ENCODE measurements around the gene HOXC6. TPM values are rescaled to one million over a fixed set of nuclear protein-coding genes. Genes with fewer than 3 reads are reported as not detected.

HOXC6 gene
- total and polyA plus RNA-seq, 2 of the 8 experiments (the other 6 are each of a cell fraction or from before 2014, with no cell fraction given): not detected

DNA sequence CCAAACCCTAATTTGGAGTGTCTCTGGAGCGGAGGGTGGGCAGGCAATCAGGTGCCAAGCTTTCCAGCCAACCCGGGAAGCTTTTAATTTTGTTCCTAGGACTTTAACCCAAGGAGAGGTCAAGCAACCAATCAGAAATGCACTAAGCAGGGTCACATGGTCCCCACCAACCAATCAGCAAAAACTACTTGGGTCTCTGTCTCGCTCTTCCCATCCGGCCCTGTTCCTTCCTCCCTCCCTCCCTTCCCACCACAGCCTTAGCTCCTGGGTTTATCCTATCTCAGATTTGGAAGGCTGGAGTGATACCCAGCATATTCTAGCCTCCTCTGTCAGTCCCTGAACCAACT, 11.9 kb downstream of the HOXC6 start:
- Histone ChIP-seq H2AFZ (ENCODE audit: low read length) (no peak overlapping the region), H3K18ac (ENCODE audit: extremely low read depth, low read length) (no peak overlapping the region), H3K23me2 (ENCODE audit: low read depth, low read length) (no peaks in the 10 kb centered on the region), H4K91ac (replicated peaks; ENCODE audit: insufficient read length, low read length) (no peak overlapping the region), H2BK12ac (ENCODE audit: low read depth, low read length) (no peak overlapping the region), H4K20me1 (replicated peaks in 1 of 2; ENCODE audit: control insufficient read depth in 1 of 2, insufficient read depth in 2 of 2, low read length in 2 of 2) (peaks cover 9 to 18% of the 10 kb centered on the region in 2 experiments), H3K4me2 (ENCODE audit: insufficient read depth in 1 of 2, low read depth in 2 of 2, low read length in 2 of 2) (no peak overlapping the region), H3K9ac (replicated peaks in 1 of 4; ENCODE audit: extremely low read depth in 1 of 4, low read depth in 3 of 4, low read length in 3 of 4) (no peak overlapping the region), H3K36me3 (ENCODE audit: control insufficient read depth in 2 of 4, insufficient read depth in 4 of 4, low read length in 3 of 4) (no peaks in the 10 kb centered on the region; a peak in 1 of 8 replicates), H3K27me3 (replicated peaks in 1 of 4; ENCODE audit: control insufficient read depth in 3 of 4, extremely low read depth in 1 of 4, insufficient read depth in 3 of 4, low read length in 3 of 4) (peaks cover 95 to 100% (median 99%) of the 10 kb centered on the region in 4 experiments), H2AK5ac (ENCODE audit: low read depth, low read length) (no peak overlapping the region), H3K14ac (ENCODE audit: insufficient read length) (no peak overlapping the region), H2BK15ac (ENCODE audit: low read length) (no peak overlapping the region), H3K79me1 (ENCODE audit: low read depth, low read length) (no peaks in the 10 kb centered on the region), H3K56ac (replicated peaks; ENCODE audit: insufficient read length, low read depth, low read length) (no peak overlapping the region), H3K27ac (ENCODE audit: low read depth, low read length) (no peak overlapping the region), H3K4ac (replicated peaks; ENCODE audit: insufficient read length, low read depth, low read length) (no peak overlapping the region), H4K5ac (ENCODE audit: insufficient read length, low read depth, low read length) (no peak overlapping the region), H4K8ac (ENCODE audit: extremely low read depth, insufficient read depth, low read length) (no peak overlapping the region), H3K9me3 (ENCODE audit: insufficient read depth in 2 of 2, low read depth in 1 of 2, low read length in 1 of 2) (no peaks in the 10 kb centered on the region; a peak in 2 of 4 replicates), H3K4me3 (ENCODE audit: extremely low read depth in 1 of 4, insufficient read depth in 2 of 4, low read depth in 3 of 4, low read length in 4 of 4) (no peak overlapping the region), H3K79me2 (ENCODE audit: control insufficient read depth in 1 of 2, insufficient read depth in 2 of 2, low read length in 2 of 2) (no peaks in the 10 kb centered on the region), H3K23ac (ENCODE audit: insufficient read length) (no peak overlapping the region), H2BK5ac (ENCODE audit: low read depth, low read length) (no peak overlapping the region), H2BK120ac (replicated peaks; ENCODE audit: low read depth, low read length) (no peak overlapping the region), H3K4me1 (replicated peaks in 1 of 4; ENCODE audit: control insufficient read depth in 3 of 4, insufficient read depth in 4 of 4, low read length in 3 of 4) (no peaks in the 10 kb centered on the region; a peak in 1 of 7 replicates), H2BK20ac (ENCODE audit: low read length) (no peak overlapping the region)
- TF ChIP-seq EGR1 (IDR thresholded peaks at IDR 0.05; ENCODE audit: borderline replicate concordance, low read depth, low read length): no peak
- no peak for TF ChIP-seq RBBP5 (IDR thresholded peaks at IDR 0.05; ENCODE audit: borderline replicate concordance, low read depth, low read length)
- no peak for TF ChIP-seq SP4 (IDR thresholded peaks at IDR 0.05; ENCODE audit: low read length)
- no peak for TF ChIP-seq RFX5 (IDR thresholded peaks at IDR 0.05; ENCODE audit: borderline replicate concordance, low read depth, low read length)
- TF ChIP-seq, protein P1, sequence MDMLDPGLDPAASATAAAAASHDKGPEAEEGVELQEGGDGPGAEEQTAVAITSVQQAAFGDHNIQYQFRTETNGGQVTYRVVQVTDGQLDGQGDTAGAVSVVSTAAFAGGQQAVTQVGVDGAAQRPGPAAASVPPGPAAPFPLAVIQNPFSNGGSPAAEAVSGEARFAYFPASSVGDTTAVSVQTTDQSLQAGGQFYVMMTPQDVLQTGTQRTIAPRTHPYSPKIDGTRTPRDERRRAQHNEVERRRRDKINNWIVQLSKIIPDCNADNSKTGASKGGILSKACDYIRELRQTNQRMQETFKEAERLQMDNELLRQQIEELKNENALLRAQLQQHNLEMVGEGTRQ (IDR thresholded peaks at IDR 0.05; ENCODE audit: low read length): peak; percentile 60
- no peak for TF ChIP-seq RAD21 (IDR thresholded peaks at IDR 0.05 in 1 of 2, conservative IDR thresholded peaks at IDR 0.05 in 1 of 2; ENCODE audit: low read depth in 2 of 2, low read length in 2 of 2)
- TF ChIP-seq CREB1 (IDR thresholded peaks at IDR 0.05): no peak
- DNase-seq (ENCODE audit: low read depth in 1 of 2, low spot score in 2 of 2) (no peak), FAIRE-seq (no peak)
- 65% methylated on average over 4 of the region's 4 CpGs; no CpG with 5 or more reads in 1 of the 2 experiments for WGBS, 2 experiments (ENCODE audit: extremely low coverage in 1 of 2, insufficient coverage in 1 of 2, insufficient read length in 1 of 2, insufficient replicate concordance in 2 of 2, low coverage in 1 of 2, low lambda C conversion rate in 2 of 2, missing lambda C conversion rate in 1 of 2)
- ChIA-PET CTCF (ENCODE audit: partially characterized antibody) (interaction anchor here (1.8 to 20.0 kb wide), 5 partner anchors 8 to 293 kb away, joined by 4 to 339 read pairs (median 9); partner anchors contain the start of genes HOXC5 and SMUG1), POLR2A (ENCODE audit: partially characterized antibody) (no interaction called here)

Measured in H1 (cell line).